ENCODE measurements around the gene WASF1.
"Not testable (repeated sequence)": the region's sequence is repeated elsewhere in the genome, so short reads cannot be mapped to it uniquely, and the experiment has no call there.

The WASF1 gene

GRCh38 chr6:110173506-110174132, 5.9 kb downstream of the WASF1 start:
- no peak for DNase-seq (ENCODE audit: low read depth in 2 of 2)

- DNase-seq (ENCODE audit: low read depth in 2 of 2): no peak
Measured at GRCh38 chr6:110170081-110170480, 9.4 kb downstream of the WASF1 start.

GRCh38 chr6:110158479-110158878, 21.0 kb downstream of the WASF1 start:
- DNase-seq (ENCODE audit: low read depth in 2 of 2): no peak

GRCh38 chr6:110147870-110148269, 31.6 kb downstream of the WASF1 start:
- DNase-seq (ENCODE audit: low read depth in 2 of 2): no peak

GRCh38 chr6:110140650-110141049, 38.8 kb downstream of the WASF1 start:
- DNase-seq (ENCODE audit: low read depth in 2 of 2): no peak

GRCh38 chr6:110139052-110139451, 40.4 kb downstream of the WASF1 start:
- DNase-seq (ENCODE audit: low read depth in 2 of 2): no peak

GRCh38 chr6:110137924-110138887, 41.3 kb downstream of the WASF1 start:
- no peak for DNase-seq (ENCODE audit: low read depth in 2 of 2)

- DNase-seq (ENCODE audit: low read depth in 2 of 2): no peak
Measured at GRCh38 chr6:110130362-110130761, 49.1 kb downstream of the WASF1 start.

GRCh38 chr6:110128418-110128817, 51.1 kb downstream of the WASF1 start:
- no peak for DNase-seq (ENCODE audit: low read depth in 2 of 2)

GRCh38 chr6:110125361-110125760, 54.1 kb downstream of the WASF1 start:
- DNase-seq (ENCODE audit: low read depth in 2 of 2): no peak

- DNase-seq (ENCODE audit: low read depth in 2 of 2): not testable (repeated sequence)
Measured at GRCh38 chr6:110121655-110122054, 57.8 kb downstream of the WASF1 start.

- DNase-seq (ENCODE audit: low read depth in 2 of 2): no peak
Measured at GRCh38 chr6:110116258-110116657, 63.2 kb downstream of the WASF1 start.

- no peak for DNase-seq (ENCODE audit: low read depth in 2 of 2)
Measured at GRCh38 chr6:110114004-110114403, 65.5 kb downstream of the WASF1 start.

- DNase-seq (ENCODE audit: low read depth in 2 of 2): no peak
Measured at GRCh38 chr6:110105296-110105695, 74.2 kb downstream of the WASF1 start.

- DNase-seq (ENCODE audit: low read depth in 2 of 2): no peak
Measured at GRCh38 chr6:110103260-110103659, 76.2 kb downstream of the WASF1 start.

GRCh38 chr6:110102411-110102810, 77.1 kb downstream of the WASF1 start:
- DNase-seq (ENCODE audit: low read depth in 2 of 2): no peak

GRCh38 chr6:110101885-110102284, 77.6 kb downstream of the WASF1 start:
- no peak for DNase-seq (ENCODE audit: low read depth in 2 of 2)

GRCh38 chr6:110098511-110099116, 80.9 kb downstream of the WASF1 start:
- DNase-seq (ENCODE audit: low read depth in 2 of 2): no peak

- DNase-seq (ENCODE audit: low read depth in 2 of 2): no peak
Measured at GRCh38 chr6:110097443-110097842, 82.0 kb downstream of the WASF1 start.

- DNase-seq (ENCODE audit: low read depth in 2 of 2): no peak
Measured at GRCh38 chr6:110095935-110096334, 83.5 kb downstream of the WASF1 start.

- DNase-seq (ENCODE audit: low read depth in 2 of 2): no peak
Measured at GRCh38 chr6:110095101-110095500, 84.4 kb downstream of the WASF1 start.

GRCh38 chr6:110093981-110094380, 85.5 kb downstream of the WASF1 start:
- no peak for DNase-seq (ENCODE audit: low read depth in 2 of 2)

GRCh38 chr6:110090876-110091275, 88.6 kb downstream of the WASF1 start:
- no peak for DNase-seq (ENCODE audit: low read depth in 2 of 2)

Measured in stimulated activated CD8-positive, alpha-beta memory T cell treated with anti-CD3 and anti-CD28 coated beads, Interleukin-2, amount 100 ng/mL, for 1 hour (primary cell).